Stimulated activated memory B cell treated with anti-CD40 and anti-IgM and Interleukin-4, amounts not matched to agents 10 μg/mL and 1 μg/mL and 100 μg/mL, for 72 hours (primary cell): Measurements from ENCODE around the gene PTCD2.
"Not testable (repeated sequence)": the region's sequence is repeated elsewhere in the genome, so short reads cannot be mapped to it uniquely, and the experiment has no call there.

ENCODE experiments used
- ATAC-seq: fragments of 150-1000 bp; cut with Tn5 transposase; 2 replicates; pipeline ENCODE4 v1.10.0; 2021
- H3K27ac Mint-ChIP-seq: one replicate; pipeline ENCODE4 v1.8.0; 2022; ENCODE audit warnings: mild to moderate bottlenecking, mixed read lengths
- H3K27me3 Mint-ChIP-seq: one replicate; pipeline ENCODE4 v1.8.0; 2022; ENCODE audit warnings: mixed read lengths
- H3K36me3 Mint-ChIP-seq: one replicate; pipeline ENCODE4 v1.8.0; 2022; ENCODE audit warnings: mixed read lengths
- H3K4me1 Mint-ChIP-seq: one replicate; pipeline ENCODE4 v1.8.0; 2022; ENCODE audit warnings: mixed read lengths
- H3K4me3 Mint-ChIP-seq: one replicate; pipeline ENCODE4 v1.8.0; 2022; ENCODE audit warnings: mild to moderate bottlenecking, moderate library complexity, mixed read lengths
- H3K9me3 Mint-ChIP-seq: one replicate; pipeline ENCODE4 v1.8.0; 2022; ENCODE audit warnings: mixed read lengths

The PTCD2 gene

DNA sequence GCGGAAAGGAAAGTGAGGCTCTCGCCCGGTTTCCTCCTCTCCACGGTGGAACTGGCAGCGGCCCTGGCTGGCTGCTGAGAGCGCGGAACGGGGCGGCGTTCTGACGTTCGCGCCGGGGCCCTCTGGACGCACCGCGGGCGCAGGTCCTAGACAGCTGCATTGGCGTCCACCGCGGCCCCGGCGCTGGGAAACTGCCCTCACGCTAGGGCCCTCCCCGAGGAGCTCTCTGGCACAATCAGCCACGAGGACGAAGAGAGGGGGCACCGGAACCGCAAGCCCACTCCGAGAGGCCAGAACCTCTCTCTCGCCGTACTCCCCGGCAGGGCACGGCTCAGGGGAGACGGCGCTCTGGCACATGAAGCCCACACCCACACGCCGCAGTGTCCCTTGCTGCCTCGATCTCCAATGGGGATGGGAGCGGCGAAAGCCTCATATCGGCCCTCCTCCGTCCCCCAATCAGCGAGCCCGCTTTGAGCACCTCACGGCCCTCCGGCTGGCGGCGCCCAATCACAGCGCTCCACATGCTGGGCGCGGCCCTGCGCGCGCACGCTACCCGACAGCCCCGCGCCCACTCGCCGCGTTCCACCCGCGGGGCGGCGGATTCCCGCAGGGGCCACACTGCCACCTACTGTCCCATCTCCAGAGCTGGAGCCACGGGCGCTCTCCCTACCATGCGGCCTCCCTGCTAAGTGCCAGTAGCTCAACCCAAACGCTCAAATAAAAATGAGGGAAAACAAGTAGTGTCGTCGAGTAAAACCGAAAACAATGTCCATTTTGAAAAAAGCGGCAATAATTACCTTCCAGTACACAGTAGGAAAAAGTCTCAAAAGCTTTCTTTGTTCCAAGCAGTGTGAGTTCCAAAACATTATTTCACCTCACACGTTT lies 12.0 kb upstream of the PTCD2 start:
- peak overlapping the region; percentile 87 for H3K4me3 Mint-ChIP-seq
- peak; percentile 99 for ATAC-seq
- no peaks in the 10 kb centered on the region for H3K27me3 Mint-ChIP-seq
- H3K36me3 Mint-ChIP-seq = peaks cover 48% of the 10 kb centered on the region
- H3K9me3 Mint-ChIP-seq = no peaks in the 10 kb centered on the region
- peak overlapping the region; percentile 85 for H3K27ac Mint-ChIP-seq
- peaks cover 38% of the 10 kb centered on the region for H3K4me1 Mint-ChIP-seq

DNA sequence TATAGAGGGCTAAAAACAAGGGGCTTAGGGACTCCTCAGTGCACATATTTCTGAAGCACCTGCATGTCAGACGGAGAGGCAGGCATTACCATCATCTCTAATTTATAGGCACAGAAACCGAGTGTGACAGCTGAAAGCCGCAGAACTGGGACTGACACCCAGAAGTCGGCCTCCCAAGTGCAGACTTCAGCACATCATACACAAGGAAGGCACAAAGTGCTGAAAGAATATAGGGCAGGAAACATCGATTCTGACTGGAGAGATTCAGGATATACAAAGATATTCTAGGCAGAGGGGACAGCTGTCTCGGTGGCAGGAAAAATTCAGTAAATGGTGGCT lies 11.4 kb upstream of the PTCD2 start:
- Mint-ChIP-seq H3K27ac (peak overlapping the region; percentile 85), H3K4me3 (no peak overlapping the region), H3K36me3 (peaks cover 48% of the 10 kb centered on the region), H3K4me1 (peaks cover 32% of the 10 kb centered on the region), H3K27me3 (no peaks in the 10 kb centered on the region), H3K9me3 (no peaks in the 10 kb centered on the region)
- no peak for ATAC-seq

DNA sequence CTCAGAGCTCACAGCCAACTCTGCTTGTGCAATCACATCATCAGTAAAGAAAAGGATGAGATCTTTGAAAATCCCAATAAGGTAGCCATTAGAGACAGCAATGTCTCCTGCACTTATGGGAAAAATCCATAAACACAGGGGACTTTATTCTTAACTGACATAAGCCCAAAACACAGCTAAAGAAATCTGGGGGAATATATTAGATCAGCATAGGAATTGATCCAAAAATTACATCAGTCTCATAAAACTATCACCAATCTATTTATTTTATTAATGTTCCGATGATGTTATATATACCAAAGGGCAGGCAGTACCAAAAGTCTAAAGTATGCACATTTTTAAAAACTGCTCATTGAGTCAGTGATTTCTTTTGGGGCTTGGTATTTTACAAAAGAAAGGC lies 7.0 kb upstream of the PTCD2 start:
- H3K36me3 Mint-ChIP-seq = peaks cover 47% of the 10 kb centered on the region
- H3K9me3 Mint-ChIP-seq = no peaks in the 10 kb centered on the region
- peaks cover 14% of the 10 kb centered on the region for H3K4me1 Mint-ChIP-seq
- H3K27ac Mint-ChIP-seq = no peak overlapping the region
- no peaks in the 10 kb centered on the region for H3K27me3 Mint-ChIP-seq
- H3K4me3 Mint-ChIP-seq = no peak overlapping the region
- no peak for ATAC-seq

DNA sequence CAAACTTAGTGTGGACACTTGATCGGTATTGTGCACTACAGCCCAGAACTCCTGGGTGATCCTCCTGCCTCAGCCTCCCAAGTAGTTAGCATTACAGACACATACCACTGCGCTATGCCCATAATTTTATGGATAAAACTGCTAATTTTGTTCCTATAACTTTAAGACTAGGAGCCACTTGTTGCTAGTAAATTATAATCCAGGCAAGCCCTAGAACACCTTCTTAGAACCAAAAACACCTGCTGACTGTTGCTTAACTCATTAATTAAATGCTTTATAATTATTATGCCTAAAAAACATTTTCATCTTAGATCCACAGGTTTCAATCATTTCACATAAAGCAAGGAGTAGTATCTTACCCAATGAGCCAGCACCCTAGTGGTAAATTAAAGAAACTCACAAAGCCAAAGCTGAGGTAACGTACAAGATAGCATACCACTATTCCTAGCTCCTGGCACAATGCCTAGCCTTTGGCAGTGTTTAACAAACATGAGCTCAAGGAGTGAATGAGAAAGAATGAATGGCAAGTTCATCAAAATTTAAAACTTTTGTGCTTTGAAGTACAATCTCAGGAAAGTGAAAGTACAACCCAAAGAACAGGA lies 5.5 kb upstream of the PTCD2 start:
- peaks cover 43% of the 10 kb centered on the region for H3K36me3 Mint-ChIP-seq
- no peaks in the 10 kb centered on the region for H3K27me3 Mint-ChIP-seq
- no peaks in the 10 kb centered on the region for H3K9me3 Mint-ChIP-seq
- no peak for ATAC-seq
- H3K4me1 Mint-ChIP-seq = peaks cover 19% of the 10 kb centered on the region
- H3K27ac Mint-ChIP-seq = no peak overlapping the region
- H3K4me3 Mint-ChIP-seq = no peak overlapping the region

DNA sequence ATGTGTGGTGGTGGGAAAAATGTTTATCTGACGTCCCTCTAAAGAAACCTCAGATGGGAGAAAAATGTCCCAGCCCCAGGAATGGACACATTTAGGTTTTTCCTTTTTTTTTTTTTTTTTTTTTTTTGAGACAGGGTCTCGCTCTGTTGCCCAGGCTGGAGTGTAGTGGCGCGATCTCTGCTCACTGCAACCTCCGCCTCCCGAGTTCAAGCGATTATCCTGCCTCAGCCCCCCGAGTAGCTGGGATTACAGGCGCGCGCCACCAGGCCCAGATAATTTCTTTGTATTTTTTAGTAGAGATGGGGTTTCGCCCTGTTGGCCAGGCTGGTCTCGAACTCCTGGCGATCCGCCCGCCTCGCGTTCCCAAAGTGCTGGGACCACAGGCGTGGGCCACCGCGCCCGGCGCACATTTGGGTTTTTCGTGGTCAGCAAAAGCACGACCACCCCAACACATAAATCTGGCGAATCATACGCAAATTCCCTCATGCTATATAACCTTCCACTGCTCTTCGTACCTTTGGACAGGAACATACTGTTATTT lies 668 bp upstream of the PTCD2 start:
- Mint-ChIP-seq H3K36me3 (peaks cover 24% of the 10 kb centered on the region), H3K4me1 (peaks cover 34% of the 10 kb centered on the region), H3K27ac (peak overlapping the region; percentile 95), H3K4me3 (peak overlapping the region; percentile 95)
- ATAC-seq = peak; percentile 1
- H3K9me3 Mint-ChIP-seq, H3K27me3 Mint-ChIP-seq: not testable (repeated sequence)

DNA sequence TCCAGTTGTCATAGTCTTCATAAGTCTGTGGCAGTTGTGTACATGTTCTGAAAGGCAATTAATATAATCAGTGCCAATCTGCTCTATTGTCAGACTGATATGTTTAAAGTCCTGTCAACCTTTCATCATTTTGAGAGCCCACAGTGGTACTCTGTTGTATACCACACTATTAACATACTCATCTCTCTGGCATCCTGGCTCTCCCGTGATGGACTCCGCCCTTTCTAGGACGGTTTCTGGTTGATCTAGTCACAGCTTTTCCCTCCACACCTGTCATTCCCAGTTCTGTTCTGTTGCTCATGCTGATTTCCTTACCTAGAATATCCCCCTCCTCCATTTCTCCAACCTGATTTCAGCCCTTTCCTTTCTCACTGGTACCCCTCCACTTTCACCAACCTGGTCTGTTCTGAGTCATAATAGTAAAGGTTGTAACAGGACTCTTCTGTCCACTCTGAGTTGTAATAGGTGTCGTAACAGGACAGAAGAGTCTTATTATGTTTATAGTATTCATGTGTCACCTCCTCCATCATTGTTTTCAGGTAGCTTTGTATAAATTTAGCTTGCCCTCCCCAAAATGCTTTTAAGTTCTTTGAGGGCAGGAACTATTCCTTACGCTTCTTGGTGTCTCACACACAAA lies 4.1 kb downstream of the PTCD2 start:
- H3K27ac Mint-ChIP-seq = no peak overlapping the region

DNA sequence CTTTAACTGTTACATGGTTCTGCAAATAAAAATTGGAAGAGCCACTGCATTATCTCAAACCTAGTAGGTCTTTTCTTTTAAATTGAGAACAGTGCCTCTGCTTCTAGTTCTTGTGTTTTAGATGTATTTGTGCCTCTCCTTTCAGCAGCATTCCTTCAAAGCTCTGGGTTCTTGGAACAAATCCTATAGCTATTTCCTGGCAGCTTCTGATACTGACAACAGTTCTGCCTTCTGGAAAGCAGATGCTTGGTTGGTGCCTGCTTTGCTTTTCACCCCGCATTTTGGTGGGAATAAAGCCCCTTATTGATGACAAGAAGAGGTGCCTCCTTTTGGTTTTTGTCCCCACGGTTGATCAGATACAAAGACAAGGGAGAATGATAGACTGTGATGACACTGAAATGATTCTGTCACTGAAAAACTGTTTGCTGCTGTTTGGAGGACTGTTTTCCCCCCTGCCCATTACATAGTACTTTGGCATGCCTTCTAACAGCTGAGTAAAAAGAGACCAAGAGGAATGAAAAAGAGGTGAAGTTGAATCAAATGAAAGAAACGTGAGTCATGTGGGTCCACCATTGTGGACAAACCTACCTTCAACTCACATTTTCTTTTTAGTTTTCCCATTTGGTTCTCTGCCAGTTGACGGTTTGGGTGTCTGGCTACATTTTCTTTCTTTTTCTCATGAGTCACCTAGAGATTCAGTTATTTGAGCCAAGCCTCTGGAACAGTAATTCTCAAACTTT lies 5.6 kb downstream of the PTCD2 start:
- H3K4me3 Mint-ChIP-seq = no peak overlapping the region
- ATAC-seq = no peak
- H3K4me1 Mint-ChIP-seq = peaks cover 11% of the 10 kb centered on the region
- H3K36me3 Mint-ChIP-seq = peaks cover 60% of the 10 kb centered on the region
- H3K27me3 Mint-ChIP-seq = no peaks in the 10 kb centered on the region
- no peak overlapping the region for H3K27ac Mint-ChIP-seq
- no peaks in the 10 kb centered on the region for H3K9me3 Mint-ChIP-seq

More for the DNA sequence above, 4.1 kb downstream of the PTCD2 start:
- peaks cover 19% of the 10 kb centered on the region for H3K4me1 Mint-ChIP-seq
- no peak for ATAC-seq
- no peaks in the 10 kb centered on the region for H3K9me3 Mint-ChIP-seq
- H3K4me3 Mint-ChIP-seq = no peak overlapping the region
- H3K36me3 Mint-ChIP-seq = peaks cover 51% of the 10 kb centered on the region
- H3K27me3 Mint-ChIP-seq = no peaks in the 10 kb centered on the region

DNA sequence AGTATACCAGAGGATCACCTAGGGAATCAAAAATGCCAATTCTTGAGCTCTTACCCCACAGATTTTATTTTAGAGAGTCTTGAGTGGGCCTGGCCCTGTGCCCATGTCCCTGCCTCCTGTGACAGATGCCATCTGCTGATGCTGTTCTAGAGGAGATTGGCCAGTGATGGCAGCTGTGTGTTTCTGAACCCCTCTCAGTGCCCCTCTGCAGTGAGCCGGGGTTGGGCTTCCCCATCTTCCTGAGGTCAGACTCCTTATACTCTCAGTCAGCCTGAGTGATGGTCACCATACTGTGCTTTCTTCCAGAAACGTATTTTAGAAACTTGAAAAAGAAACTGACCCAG lies 6.1 kb downstream of the PTCD2 start:
- no peaks in the 10 kb centered on the region for H3K27me3 Mint-ChIP-seq
- peaks cover 65% of the 10 kb centered on the region for H3K36me3 Mint-ChIP-seq
- ATAC-seq = no peak
- H3K27ac Mint-ChIP-seq = no peak overlapping the region
- H3K4me1 Mint-ChIP-seq = peaks cover 7% of the 10 kb centered on the region
- no peaks in the 10 kb centered on the region for H3K9me3 Mint-ChIP-seq
- no peak overlapping the region for H3K4me3 Mint-ChIP-seq

DNA sequence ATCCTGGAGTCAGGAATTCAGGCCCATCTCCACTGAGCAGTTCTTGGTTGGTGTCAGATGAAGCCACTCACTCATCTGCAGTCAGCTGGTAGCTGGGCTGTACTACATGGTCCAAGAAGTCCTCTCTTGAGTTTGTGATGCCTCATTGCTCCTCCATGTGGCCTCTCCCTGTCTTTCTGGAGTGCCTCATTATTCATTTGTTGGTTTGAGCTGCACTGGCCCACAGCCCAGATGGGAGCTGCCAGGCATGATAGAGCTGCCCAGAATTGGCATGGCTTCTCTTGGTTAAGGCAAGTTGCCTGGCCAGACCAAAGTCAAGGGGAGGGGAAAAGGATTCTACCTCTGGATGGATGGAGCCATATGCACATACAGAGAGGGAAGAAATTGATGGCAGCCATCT lies 8.0 kb downstream of the PTCD2 start:
- Mint-ChIP-seq H3K4me1 (peaks cover 7% of the 10 kb centered on the region), H3K9me3 (no peaks in the 10 kb centered on the region), H3K4me3 (no peak overlapping the region), H3K36me3 (peaks cover 69% of the 10 kb centered on the region), H3K27me3 (no peaks in the 10 kb centered on the region), H3K27ac (no peak overlapping the region)
- no peak for ATAC-seq

DNA sequence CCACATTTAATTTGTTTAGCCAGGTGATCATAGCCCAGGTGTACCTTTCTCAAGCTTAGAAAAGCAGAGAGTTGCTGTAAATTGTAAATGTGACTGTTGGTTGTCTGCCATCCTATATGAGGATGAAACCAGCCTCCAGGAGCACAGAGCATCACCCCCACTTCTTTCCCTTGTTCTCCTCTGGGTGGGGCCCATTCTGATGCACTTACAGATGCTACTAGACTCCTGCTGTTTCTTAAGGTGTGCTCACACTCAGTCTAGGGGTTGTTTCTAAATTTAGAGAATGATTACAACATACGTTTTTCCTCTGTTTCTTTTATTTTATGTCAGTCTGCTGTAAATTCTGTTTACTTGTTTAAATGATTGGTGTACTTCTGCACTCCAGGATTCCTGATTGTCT lies 10.5 kb downstream of the PTCD2 start:
- Mint-ChIP-seq H3K27ac (no peak overlapping the region), H3K4me1 (no peaks in the 10 kb centered on the region), H3K36me3 (peaks cover 58% of the 10 kb centered on the region), H3K4me3 (no peak overlapping the region), H3K27me3 (no peaks in the 10 kb centered on the region), H3K9me3 (no peaks in the 10 kb centered on the region)
- no peak for ATAC-seq

DNA sequence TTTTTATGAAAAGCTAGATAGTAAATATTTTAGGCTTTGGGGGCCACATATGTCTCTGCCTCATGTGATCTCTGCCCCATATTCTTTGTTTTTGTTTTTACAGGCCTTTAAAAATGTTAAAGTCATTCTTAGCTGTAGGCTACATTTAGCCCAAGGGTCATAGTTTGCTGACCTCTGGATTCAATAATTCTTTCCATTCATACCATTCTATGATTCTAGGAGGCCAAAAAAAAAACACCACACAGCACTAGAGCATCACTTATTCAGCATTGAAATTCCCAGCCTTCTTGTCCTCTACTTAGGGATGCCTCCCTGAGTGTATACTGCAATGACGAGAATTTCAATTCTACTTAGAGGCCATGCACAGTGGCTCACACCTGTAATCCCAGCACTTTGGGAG lies 17.0 kb downstream of the PTCD2 start:
- H3K9me3 Mint-ChIP-seq = no peaks in the 10 kb centered on the region
- H3K36me3 Mint-ChIP-seq = peaks cover 49% of the 10 kb centered on the region
- H3K27me3 Mint-ChIP-seq = no peaks in the 10 kb centered on the region
- ATAC-seq = no peak
- H3K27ac Mint-ChIP-seq = no peak overlapping the region
- no peak overlapping the region for H3K4me3 Mint-ChIP-seq
- H3K4me1 Mint-ChIP-seq = no peaks in the 10 kb centered on the region

DNA sequence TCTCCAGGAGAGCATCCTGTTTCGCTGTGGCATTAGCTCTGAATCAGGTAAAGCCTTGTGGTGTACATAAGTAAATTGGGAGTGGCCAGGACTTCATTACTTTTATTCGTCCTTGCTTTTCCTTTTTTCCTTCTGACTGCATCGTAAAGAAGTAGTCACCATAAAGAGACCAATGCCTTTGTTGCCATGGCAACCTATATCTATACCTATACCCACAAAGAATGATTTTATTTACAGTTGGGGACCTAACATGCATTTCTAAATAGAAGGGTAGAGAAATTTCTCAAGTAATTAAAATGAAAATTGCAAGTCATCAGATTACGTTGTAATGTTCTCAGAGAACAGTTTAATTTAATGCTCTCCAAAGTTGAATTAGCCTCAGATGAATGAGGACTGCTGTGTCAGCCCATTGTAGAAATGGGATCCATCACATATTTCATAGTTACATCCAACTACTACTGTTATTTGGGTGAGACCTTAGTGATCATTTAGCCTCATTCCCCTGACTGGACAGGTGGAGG lies 18.6 kb downstream of the PTCD2 start:
- no peaks in the 10 kb centered on the region for H3K27me3 Mint-ChIP-seq
- no peaks in the 10 kb centered on the region for H3K4me1 Mint-ChIP-seq
- H3K9me3 Mint-ChIP-seq = no peaks in the 10 kb centered on the region
- no peak for ATAC-seq
- H3K36me3 Mint-ChIP-seq = peaks cover 57% of the 10 kb centered on the region
- no peak overlapping the region for H3K4me3 Mint-ChIP-seq
- no peak overlapping the region for H3K27ac Mint-ChIP-seq

DNA sequence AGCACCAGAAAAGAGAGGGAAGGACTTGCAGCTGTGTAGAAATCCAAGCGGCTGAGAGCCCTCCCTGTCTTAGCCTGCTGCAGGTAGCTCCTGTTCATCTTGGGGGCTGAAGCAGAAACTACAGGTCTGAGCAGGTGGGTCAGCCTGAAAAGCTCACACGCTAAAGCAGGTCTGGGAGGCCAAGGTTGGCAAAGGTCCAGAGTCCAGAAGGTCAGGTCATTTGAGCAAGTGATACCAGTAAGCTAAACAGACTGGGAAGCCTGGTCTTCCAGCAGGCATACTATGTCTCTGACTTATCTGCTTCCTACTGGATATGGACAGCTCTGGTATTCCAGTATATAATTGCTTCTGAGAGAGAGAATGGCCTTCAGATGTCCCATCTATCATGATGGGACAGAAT lies 26.2 kb downstream of the PTCD2 start:
- H3K27ac Mint-ChIP-seq = peak overlapping the region; percentile 22
- H3K9me3 Mint-ChIP-seq = no peaks in the 10 kb centered on the region
- ATAC-seq = no peak
- peaks cover 7% of the 10 kb centered on the region for H3K4me1 Mint-ChIP-seq
- H3K36me3 Mint-ChIP-seq = peaks cover 66% of the 10 kb centered on the region
- no peak overlapping the region for H3K4me3 Mint-ChIP-seq
- H3K27me3 Mint-ChIP-seq = no peaks in the 10 kb centered on the region

DNA sequence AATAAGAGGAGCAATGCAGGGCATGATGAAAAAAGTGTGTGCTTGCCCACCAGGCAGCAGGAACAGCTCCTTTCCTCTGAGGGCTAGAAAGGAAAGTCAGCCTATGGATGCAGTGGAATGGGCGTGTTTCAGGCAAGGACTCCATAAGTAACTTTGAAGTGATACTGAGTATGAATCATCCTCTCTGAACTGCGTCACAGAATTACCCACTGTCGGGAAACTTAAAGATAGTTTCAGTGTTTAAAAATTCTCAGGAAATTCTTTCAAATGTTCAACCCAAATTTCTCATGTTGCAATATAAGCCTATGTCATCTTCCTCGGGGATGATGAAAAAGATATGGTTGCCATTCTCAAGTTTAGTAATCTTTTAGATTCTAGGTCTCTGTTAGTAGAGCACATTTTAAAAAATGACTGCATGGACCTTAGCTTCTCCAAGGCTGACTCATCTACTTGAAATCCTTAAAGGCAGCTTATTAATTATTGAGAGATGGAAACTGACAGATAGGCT lies 27.7 kb downstream of the PTCD2 start:
- H3K4me1 Mint-ChIP-seq = peaks cover 7% of the 10 kb centered on the region
- H3K27ac Mint-ChIP-seq = no peak overlapping the region
- ATAC-seq = no peak
- H3K4me3 Mint-ChIP-seq = no peak overlapping the region
- H3K9me3 Mint-ChIP-seq = no peaks in the 10 kb centered on the region
- no peaks in the 10 kb centered on the region for H3K27me3 Mint-ChIP-seq
- peaks cover 70% of the 10 kb centered on the region for H3K36me3 Mint-ChIP-seq

DNA sequence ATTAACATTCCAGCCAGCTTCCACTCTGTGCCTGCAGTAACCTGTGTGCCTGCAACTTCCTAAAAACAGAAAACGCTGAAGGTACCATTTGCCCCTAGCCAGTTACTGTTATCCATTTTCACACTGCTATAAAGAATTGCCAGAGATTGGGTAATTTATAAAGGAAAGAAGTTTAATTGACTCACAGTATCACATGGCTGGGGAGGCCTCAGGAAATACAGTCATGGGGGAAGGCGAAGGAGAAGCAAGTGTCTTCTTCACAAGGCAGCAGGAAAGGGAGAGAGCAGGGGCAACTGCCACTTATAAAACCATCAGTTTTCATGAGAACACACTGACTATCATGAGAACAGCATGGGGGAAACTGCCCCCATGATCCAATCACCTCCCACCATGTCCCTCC lies 31.2 kb downstream of the PTCD2 start:
- Mint-ChIP-seq H3K4me3 (no peak overlapping the region), H3K36me3 (peaks cover 45% of the 10 kb centered on the region), H3K27me3 (no peaks in the 10 kb centered on the region), H3K27ac (no peak overlapping the region), H3K4me1 (peaks cover 7% of the 10 kb centered on the region), H3K9me3 (no peaks in the 10 kb centered on the region)
- ATAC-seq = no peak
